ES-I3 (cell line): ENCODE results near the gene CLTRN.

Source experiments
- H3K36me3 ChIP-seq: 2 replicates; pipeline ENCODE4 v1.6.1; 2013; ENCODE audit warnings: mild to moderate bottlenecking, low read length, control low read depth, moderate library complexity; ENCODE audit not compliant: insufficient read depth
- H3K4me1 ChIP-seq: 2 replicates; pipeline ENCODE4 v1.6.1; 2013; ENCODE audit warnings: mild to moderate bottlenecking, control low read depth, low read length; ENCODE audit not compliant: insufficient read depth
- H3K9ac ChIP-seq: 2 replicates; pipeline ENCODE4 v1.6.1; 2013; ENCODE audit warnings: low read depth, mild to moderate bottlenecking, low read length, moderate library complexity
- H3K9me3 ChIP-seq: 2 replicates; pipeline ENCODE4 v1.6.1; 2013; ENCODE audit warnings: mild to moderate bottlenecking, low read length, moderate library complexity; ENCODE audit not compliant: control insufficient read depth, insufficient read depth

CLTRN gene

GRCh38 chrX:15579778-15580747 is 84.5 kb downstream of the CLTRN start:
- Histone ChIP-seq H3K36me3 (no peaks in the 10 kb centered on the region), H3K9ac (no peak overlapping the region), H3K4me1 (peaks cover 17% of the 10 kb centered on the region), H3K9me3 (no peaks in the 10 kb centered on the region)
